Karpas-422 (cell line): ENCODE data around the gene MXD4. TPM values are rescaled to one million over a fixed set of nuclear protein-coding genes. Genes with fewer than 3 reads are reported as not detected.

Source experiments
- DNase-seq: peaks from one replicate; pipeline ENCODE4 v3.0.0-alpha.2; 2015
- H2AFZ ChIP-seq: fragments of 200-600 bp; sonication (generic); 2 replicates; pipeline ENCODE4 v1.6.1; 2014; ENCODE audit warnings: antibody characterized with exemption, low read length, mixed read lengths
- H3K27ac ChIP-seq: fragments of 200-600 bp; sonication (generic); 2 replicates; pipeline ENCODE4 v1.5.1; 2014; ENCODE audit warnings: mild to moderate bottlenecking, low read length, moderate library complexity
- H3K27me3 ChIP-seq: fragments of 200-600 bp; sonication (generic); 2 replicates; pipeline ENCODE4 v1.6.1; 2014; ENCODE audit warnings: low read length, mixed read lengths
- H3K36me3 ChIP-seq: fragments of 200-600 bp; sonication (generic); 2 replicates; pipeline ENCODE4 v1.6.1; 2014; ENCODE audit warnings: low read length, mixed read lengths; ENCODE audit not compliant: insufficient read depth
- H3K4me1 ChIP-seq: fragments of 200-600 bp; sonication (generic); 2 replicates; pipeline ENCODE4 v1.6.1; 2014; ENCODE audit warnings: mild to moderate bottlenecking, low read length, mixed read lengths
- H3K4me2 ChIP-seq: fragments of 200-600 bp; sonication (generic); 2 replicates; pipeline ENCODE4 v1.6.1; 2014; ENCODE audit warnings: low read length, low read depth, mild to moderate bottlenecking; ENCODE audit not compliant: poor library complexity, severe bottlenecking
- H3K4me3 ChIP-seq: fragments of 200-600 bp; sonication (generic); 2 replicates; pipeline ENCODE4 v1.5.1; 2014; ENCODE audit warnings: mild to moderate bottlenecking, antibody characterized with exemption, low read length, mixed read lengths
- H3K79me2 ChIP-seq: fragments of 200-600 bp; sonication (generic); 2 replicates; pipeline ENCODE4 v1.6.1; 2014; ENCODE audit warnings: mild to moderate bottlenecking, low read length, mixed read lengths
- H3K9ac ChIP-seq: fragments of 200-600 bp; sonication (generic); 2 replicates; pipeline ENCODE4 v1.6.0; 2014; ENCODE audit warnings: low read length
- H3K9me2 ChIP-seq: fragments of 200-600 bp; sonication (generic), shearing (Covaris generic); replicated peaks from 2 replicates; pipeline ENCODE4 v1.6.0; 2014; ENCODE audit warnings: mild to moderate bottlenecking, low read length, moderate library complexity; ENCODE audit not compliant: insufficient read depth
- H3K9me3 ChIP-seq: fragments of 300-700, 200-600 bp; sonication (generic); 2 replicates; pipeline ENCODE4 v1.6.1; 2014; ENCODE audit warnings: low read length, mixed read lengths
- H4K20me1 ChIP-seq: fragments of 200-600 bp; sonication (generic); 2 replicates; pipeline ENCODE4 v1.6.1; 2014; ENCODE audit warnings: mild to moderate bottlenecking, antibody characterized with exemption, low read length, low read depth; ENCODE audit not compliant: insufficient read depth
- total RNA-seq: library from RNA; depleted of rRNA; stranded (reverse); fragments of >200 nt; shearing (Covaris generic); gene quantifications from 2 replicates; pipeline ENCODE4 v1.2.3, GENCODE V29; 2014; ENCODE audit warnings: low replicate concordance

The MXD4 gene
- total RNA-seq, 1 experiment from 2014 or later: 33.2 TPM

DNA sequence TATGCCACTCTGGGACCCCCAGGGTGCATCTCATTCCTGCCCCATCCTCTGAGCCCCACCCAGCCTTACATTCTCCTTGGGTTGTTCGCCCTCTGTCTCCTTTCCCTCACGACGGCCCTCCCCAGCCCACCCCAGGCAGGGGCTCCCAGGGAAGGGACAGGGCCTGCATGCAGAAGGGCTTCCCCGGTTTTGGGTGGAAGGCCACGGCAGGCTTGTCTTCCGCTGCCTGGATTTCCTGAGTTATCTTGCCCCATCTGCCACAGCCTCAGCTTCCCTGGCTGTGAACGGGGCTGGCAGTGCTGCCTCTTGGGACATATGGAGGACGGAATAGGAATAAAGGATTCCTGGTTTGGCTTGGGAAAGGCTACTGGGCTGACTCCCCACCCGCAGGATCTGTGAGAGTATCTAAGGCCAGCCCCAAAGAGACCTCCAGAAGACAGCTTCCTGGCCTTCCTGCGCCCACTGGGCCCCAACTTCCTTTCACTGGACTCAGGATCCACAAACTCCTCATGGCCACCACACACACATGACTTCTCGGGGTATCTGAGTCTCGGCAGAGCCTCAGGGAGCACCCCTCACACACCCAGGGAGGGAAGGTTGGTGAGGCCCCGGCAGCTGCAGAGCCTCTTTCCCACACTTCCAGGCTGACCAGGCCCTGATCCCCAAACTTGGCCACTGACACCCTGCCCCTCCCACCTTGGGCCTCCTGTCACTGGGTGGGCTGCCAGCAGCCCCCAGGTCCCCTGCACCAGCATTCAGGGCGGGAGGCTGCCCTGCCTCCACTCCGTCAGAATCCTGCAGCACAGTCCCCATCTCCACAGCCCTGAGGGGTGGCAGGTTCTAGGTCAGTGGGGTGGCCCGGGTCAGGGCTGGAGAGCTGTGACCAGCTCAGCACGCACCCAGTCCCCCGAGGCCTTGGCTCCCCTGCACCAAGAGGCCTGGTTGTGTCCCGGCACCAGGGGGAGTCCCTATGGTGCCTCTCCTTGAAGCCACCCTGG is 3.5 kb upstream of the MXD4 start:
- Histone ChIP-seq H3K9ac (no peak overlapping the region), H3K27ac (no peak overlapping the region), H3K4me3 (no peak overlapping the region), H3K4me2 (no peak overlapping the region), H2AFZ (no peak overlapping the region), H3K36me3 (no peaks in the 10 kb centered on the region), H3K27me3 (no peaks in the 10 kb centered on the region), H3K4me1 (peaks cover 28% of the 10 kb centered on the region), H3K9me3 (no peaks in the 10 kb centered on the region), H3K79me2 (peaks cover 9% of the 10 kb centered on the region), H4K20me1 (peaks cover 6% of the 10 kb centered on the region), H3K9me2 (no peaks in the 10 kb centered on the region)
- no peak for DNase-seq

GRCh38 chr4:2264481-2265041 is 2.7 kb upstream of the MXD4 start:
- Histone ChIP-seq H3K9ac (no peak overlapping the region), H3K4me2 (no peak overlapping the region), H2AFZ (no peak overlapping the region), H3K36me3 (no peaks in the 10 kb centered on the region), H3K79me2 (peaks cover 17% of the 10 kb centered on the region), H3K27me3 (no peaks in the 10 kb centered on the region), H3K4me3 (no peak overlapping the region), H3K9me3 (no peaks in the 10 kb centered on the region), H4K20me1 (peaks cover 14% of the 10 kb centered on the region), H3K9me2 (no peaks in the 10 kb centered on the region), H3K4me1 (peaks cover 35% of the 10 kb centered on the region), H3K27ac (no peak overlapping the region)
- DNase-seq: no peak

GRCh38 chr4:2263926-2264321 is 2.0 kb upstream of the MXD4 start:
- H3K79me2 ChIP-seq: peaks cover 24% of the 10 kb centered on the region
- H3K9me3 ChIP-seq: no peaks in the 10 kb centered on the region
- H3K4me1 ChIP-seq: peaks cover 35% of the 10 kb centered on the region
- H3K9me2 ChIP-seq: no peaks in the 10 kb centered on the region
- peaks cover 20% of the 10 kb centered on the region for H4K20me1 ChIP-seq
- H3K4me3 ChIP-seq: no peak overlapping the region
- no peaks in the 10 kb centered on the region for H3K36me3 ChIP-seq
- peak; percentile 64 for DNase-seq
- no peak overlapping the region; the same call in 1 of the 2 replicates for H3K27ac ChIP-seq
- peak overlapping the region; percentile 84 for H3K4me2 ChIP-seq
- H3K9ac ChIP-seq: peak overlapping the region; percentile 5; the same call in 1 of the 2 replicates
- H3K27me3 ChIP-seq: no peaks in the 10 kb centered on the region
- H2AFZ ChIP-seq: no peak overlapping the region

GRCh38 chr4:2262944-2263250 is 988 bp upstream of the MXD4 start:
- H2AFZ ChIP-seq: peak overlapping the region; percentile 16; the same call in 1 of the 2 replicates
- peak overlapping the region; percentile 96 for H3K9ac ChIP-seq
- H3K4me1 ChIP-seq: peaks cover 35% of the 10 kb centered on the region
- H3K4me3 ChIP-seq: peak overlapping the region; percentile 90
- H3K36me3 ChIP-seq: no peaks in the 10 kb centered on the region
- peaks cover 30% of the 10 kb centered on the region for H3K79me2 ChIP-seq
- H3K4me2 ChIP-seq: peak overlapping the region; percentile 84
- DNase-seq: no peak
- H3K27ac ChIP-seq: peak overlapping the region; percentile 72
- peaks cover 23% of the 10 kb centered on the region for H4K20me1 ChIP-seq
- H3K9me2 ChIP-seq: no peaks in the 10 kb centered on the region
- H3K9me3 ChIP-seq: no peaks in the 10 kb centered on the region
- no peaks in the 10 kb centered on the region for H3K27me3 ChIP-seq

DNA sequence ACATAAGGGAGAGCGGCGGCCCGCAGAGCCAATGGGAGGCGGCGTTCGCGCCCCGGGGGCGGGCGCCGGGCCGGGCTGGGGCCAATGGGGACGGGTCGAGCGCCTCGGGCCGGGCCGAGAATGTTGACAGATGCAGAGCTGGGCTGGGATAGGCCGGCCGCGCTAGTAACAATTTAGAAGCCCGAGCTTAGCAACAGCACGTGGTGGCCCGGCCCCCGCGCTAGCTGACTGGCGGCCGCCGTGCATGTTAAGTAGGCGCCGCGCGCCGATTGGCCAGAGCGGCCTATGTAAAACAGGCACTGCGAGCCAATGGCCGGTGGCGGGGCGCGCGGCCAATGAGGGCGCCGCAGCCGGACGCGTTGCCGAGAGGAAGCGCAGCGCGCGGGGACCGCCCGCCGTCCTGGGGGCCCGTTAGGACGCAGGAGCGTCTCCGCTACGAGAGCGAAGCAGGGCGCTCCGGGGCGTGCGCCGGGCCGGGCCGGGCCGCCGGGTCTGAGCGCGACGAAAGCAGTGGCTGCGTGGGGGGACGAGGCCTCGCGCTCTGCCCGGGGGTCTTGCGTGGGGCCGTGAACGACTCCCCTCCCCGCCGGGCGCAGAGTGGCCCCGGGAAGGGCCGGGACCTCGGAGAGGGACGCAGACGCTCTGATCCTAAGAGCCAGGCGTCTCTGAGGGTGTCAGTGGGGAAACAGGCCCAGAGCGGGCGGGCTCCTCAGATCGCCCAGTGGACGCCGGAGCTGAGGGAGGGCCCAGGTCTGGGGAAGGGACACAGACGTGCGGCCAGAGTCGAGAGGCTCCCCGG is 435 bp upstream of the MXD4 start:
- peaks cover 23% of the 10 kb centered on the region for H4K20me1 ChIP-seq
- H3K9ac ChIP-seq: peak overlapping the region; percentile 96
- peaks cover 34% of the 10 kb centered on the region for H3K79me2 ChIP-seq
- H3K27ac ChIP-seq: peak overlapping the region; percentile 72
- peak overlapping the region; percentile 84 for H3K4me2 ChIP-seq
- H3K36me3 ChIP-seq: no peaks in the 10 kb centered on the region
- no peaks in the 10 kb centered on the region for H3K9me3 ChIP-seq
- H3K27me3 ChIP-seq: no peaks in the 10 kb centered on the region
- H3K4me3 ChIP-seq: peak overlapping the region; percentile 90
- peak; percentile 99 for DNase-seq
- H3K9me2 ChIP-seq: no peaks in the 10 kb centered on the region
- H2AFZ ChIP-seq: peak overlapping the region; percentile 16; the same call in 1 of the 2 replicates
- peaks cover 35% of the 10 kb centered on the region for H3K4me1 ChIP-seq

GRCh38 chr4:2261110-2261852 is 628 bp downstream of the MXD4 start:
- H3K27ac ChIP-seq: peak overlapping the region; percentile 34; the same call in 1 of the 2 replicates
- no peaks in the 10 kb centered on the region for H3K27me3 ChIP-seq
- DNase-seq: peak; percentile 80
- H3K9me2 ChIP-seq: no peaks in the 10 kb centered on the region
- peaks cover 35% of the 10 kb centered on the region for H3K4me1 ChIP-seq
- H3K4me2 ChIP-seq: peak overlapping the region; percentile 96
- no peaks in the 10 kb centered on the region for H3K9me3 ChIP-seq
- peak overlapping the region; percentile 95 for H3K9ac ChIP-seq
- peak overlapping the region; percentile 95 for H3K4me3 ChIP-seq
- H3K79me2 ChIP-seq: peaks cover 35% of the 10 kb centered on the region
- no peaks in the 10 kb centered on the region for H3K36me3 ChIP-seq
- H2AFZ ChIP-seq: no peak overlapping the region
- H4K20me1 ChIP-seq: peaks cover 23% of the 10 kb centered on the region

DNA sequence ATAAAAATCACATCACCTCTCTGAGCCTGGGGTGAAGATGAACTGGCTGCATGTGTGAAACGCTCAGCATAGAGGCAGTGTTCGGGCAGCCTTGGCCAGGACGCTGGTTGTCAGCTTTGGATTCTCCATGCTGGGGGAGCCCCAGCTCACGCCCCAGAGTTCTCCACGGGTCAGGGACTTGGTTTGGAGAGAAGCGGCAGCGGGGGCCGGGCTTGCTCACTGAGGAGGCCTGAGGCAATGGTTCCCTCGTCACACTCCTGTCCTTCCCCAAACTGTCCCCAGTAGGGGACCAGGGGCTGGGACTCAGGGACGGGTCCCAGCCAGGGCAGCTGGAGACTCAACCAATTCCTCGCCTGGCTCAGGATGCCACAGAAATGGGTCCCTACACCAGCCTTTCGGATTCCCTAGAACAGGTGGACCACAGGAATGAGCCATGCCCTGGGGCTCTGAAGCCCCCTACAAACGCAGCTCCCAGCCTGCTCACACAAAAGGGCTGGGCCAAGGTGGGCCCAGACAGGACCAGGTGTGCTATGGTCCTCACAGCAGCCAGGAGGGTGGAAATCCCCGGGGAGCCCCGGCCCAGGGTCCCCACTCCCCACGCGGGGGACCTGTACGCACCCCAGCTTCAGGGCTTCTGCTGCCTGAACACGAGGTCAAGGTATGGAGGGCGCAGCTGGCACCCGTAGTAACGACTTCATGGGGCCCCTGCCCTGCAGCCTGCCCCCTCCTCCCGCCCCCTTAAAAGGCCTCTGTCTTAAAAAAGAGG is 1.4 kb downstream of the MXD4 start:
- Histone ChIP-seq H3K4me2 (peak overlapping the region; percentile 96), H3K79me2 (peaks cover 35% of the 10 kb centered on the region), H3K9me3 (no peaks in the 10 kb centered on the region), H3K4me3 (peak overlapping the region; percentile 95), H4K20me1 (peaks cover 23% of the 10 kb centered on the region), H3K27ac (peak overlapping the region; percentile 34), H2AFZ (no peak overlapping the region), H3K36me3 (no peaks in the 10 kb centered on the region), H3K4me1 (peaks cover 35% of the 10 kb centered on the region), H3K27me3 (no peaks in the 10 kb centered on the region), H3K9ac (peak overlapping the region; percentile 95), H3K9me2 (no peaks in the 10 kb centered on the region)
- DNase-seq: no peak
